Measurements from ENCODE around the gene HOXC10. TPM values are rescaled to one million over a fixed set of nuclear protein-coding genes. Genes with fewer than 3 reads are reported as not detected.
A peak's percentile ranks its signal among the peaks of the same experiment; 100 is the strongest.

Gene HOXC10
- total and polyA plus RNA-seq, 12 donors, result 0.34 to 4.5 (median 1.5) TPM; not detected in 3

DNA sequence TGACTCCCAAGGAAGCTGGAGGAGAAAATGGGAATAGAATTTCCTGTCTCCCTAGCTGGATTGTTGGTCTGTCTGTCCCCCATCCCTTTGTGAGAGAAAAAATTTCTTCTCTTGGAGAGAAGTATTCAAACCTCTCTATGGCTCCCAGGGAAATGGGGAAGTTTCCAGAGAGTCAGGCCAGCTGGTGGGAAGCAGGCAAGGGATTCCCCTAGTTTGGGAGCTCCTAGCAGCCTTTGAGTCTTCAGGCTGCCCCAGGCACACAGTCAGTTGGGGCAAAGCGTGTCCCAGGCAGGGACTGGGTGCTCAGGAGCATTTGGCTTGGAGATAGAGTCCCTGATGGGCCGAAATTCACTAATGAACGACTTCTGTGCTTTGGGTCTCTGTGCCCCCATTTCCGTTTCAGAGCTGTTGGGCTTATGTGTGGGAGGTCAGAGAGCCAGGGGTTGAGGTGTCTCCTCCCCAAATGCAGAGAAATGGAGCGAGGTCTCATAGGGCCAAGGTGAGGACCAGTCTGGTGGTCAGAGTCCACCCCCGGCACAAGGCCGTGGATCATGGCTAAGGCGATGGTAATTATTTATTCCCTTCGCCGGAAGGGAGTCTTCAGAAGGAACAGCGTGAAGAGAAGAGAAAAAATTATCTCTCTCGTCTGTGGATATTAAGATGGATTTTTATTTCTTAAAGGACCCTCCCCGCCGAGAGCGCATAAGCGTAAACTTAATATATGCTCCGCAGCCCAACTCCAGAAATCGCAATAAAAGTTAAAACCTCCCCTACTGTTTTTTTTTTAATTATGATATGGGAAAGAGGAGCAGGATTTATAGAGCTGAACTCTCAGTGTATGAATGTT lies 8.4 kb downstream of the HOXC10 start:
- peaks cover 0 to 6% of the 10 kb centered on the region in 2 donors for H3K4me1 ChIP-seq (replicated peaks in 1 of 2)
- H3K27ac ChIP-seq, result no peak overlapping the region
- TF ChIP-seq CTCF (IDR thresholded peaks at IDR 0.05) (no peak), POLR2A (IDR thresholded peaks at IDR 0.05) (no peak)
- DNase-seq, result no peak
- WGBS, 4 donors, result 50 to 74% (median 57%) methylated on average over 18 of the region's 18 CpGs
- no peaks in the 10 kb centered on the region for H3K36me3 ChIP-seq (replicated peaks in 1 of 2)
- no peak overlapping the region for H3K4me3 ChIP-seq
- no peaks in the 10 kb centered on the region for H3K9me3 ChIP-seq (replicated peaks in 1 of 3)
- H3K27me3 ChIP-seq, result peaks cover 75% of the 10 kb centered on the region
- intact Hi-C loops (cut with DNase I), result no loop called here

GRCh38 chr12:53994009-53994263 lies 9.0 kb downstream of the HOXC10 start:
- Histone ChIP-seq H3K9me3 (replicated peaks in 1 of 3) (no peaks in the 10 kb centered on the region), H3K27me3 (peaks cover 69% of the 10 kb centered on the region), H3K4me3 (no peak overlapping the region), H3K36me3 (replicated peaks in 1 of 2) (no peaks in the 10 kb centered on the region), H3K4me1 (replicated peaks in 1 of 2) (peaks cover 0 to 7% of the 10 kb centered on the region in 2 donors), H3K27ac (no peak overlapping the region)
- no peak for TF ChIP-seq POLR2A (IDR thresholded peaks at IDR 0.05)
- no peak for TF ChIP-seq CTCF (IDR thresholded peaks at IDR 0.05)
- 20 to 35% (median 26%) methylated on average over 14 to 19 of the region's 19 CpGs for WGBS, 4 donors
- intact Hi-C loops (cut with DNase I), result no loop called here
- DNase-seq, result no peak

DNA sequence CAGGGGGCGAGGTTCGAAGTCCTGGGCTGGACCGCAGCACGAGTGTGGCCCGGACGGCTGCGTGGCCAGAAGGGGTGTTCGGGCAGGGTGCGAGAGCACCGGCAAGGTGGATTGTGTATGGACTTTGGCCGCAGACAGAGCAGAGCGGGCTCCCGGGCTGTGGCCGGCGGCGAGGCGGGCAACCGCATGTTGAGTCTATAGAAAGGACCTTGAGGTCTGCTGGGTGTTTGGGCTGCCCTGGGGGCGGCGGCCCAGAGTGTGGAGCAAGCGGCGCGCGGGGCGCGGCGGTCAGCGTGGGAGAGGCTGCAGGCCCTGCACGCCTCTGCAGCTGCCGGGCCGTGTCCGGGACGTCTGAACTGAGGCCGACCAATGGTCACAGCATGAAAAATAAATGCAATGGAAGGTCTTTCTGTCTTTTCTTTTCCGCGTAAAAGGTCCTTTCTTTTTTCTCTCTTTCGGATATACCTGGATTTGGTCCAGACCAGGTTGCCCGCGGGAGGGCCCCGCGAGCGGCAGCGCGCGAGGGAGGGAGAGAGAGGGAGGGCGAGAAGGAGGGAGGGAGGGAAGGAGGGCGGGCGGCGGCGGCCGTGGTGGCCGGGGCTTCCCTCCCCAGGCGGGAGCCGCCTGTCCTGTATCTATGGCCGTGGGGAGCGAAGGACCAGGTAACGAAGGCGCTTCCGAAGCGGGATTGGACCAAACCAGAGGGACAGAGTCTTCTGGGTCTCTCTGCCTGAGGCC lies 9.5 kb downstream of the HOXC10 start:
- Histone ChIP-seq H3K36me3 (replicated peaks in 1 of 2) (no peaks in the 10 kb centered on the region), H3K4me3 (peak overlapping the region in 1 of 4 donors; percentile 14), H3K27ac (peak overlapping the region in 1 of 5 donors; percentile 56), H3K9me3 (replicated peaks in 1 of 3) (no peaks in the 10 kb centered on the region), H3K4me1 (replicated peaks in 1 of 2) (peaks cover under 1 to 12% of the 10 kb centered on the region in 2 donors), H3K27me3 (peaks cover 69% of the 10 kb centered on the region)
- DNase-seq, result no peak
- WGBS, 4 donors, result 8 to 13% (median 11%) methylated on average over 27 to 60 of the region's 60 CpGs
- intact Hi-C loops (cut with DNase I), result no loop called here
- TF ChIP-seq CTCF (IDR thresholded peaks at IDR 0.05) (no peak), POLR2A (IDR thresholded peaks at IDR 0.05) (no peak)

- peak overlapping the region in 1 of 5 donors; percentile 56 for H3K27ac ChIP-seq
- intact Hi-C loops (cut with DNase I), result no loop called here
These were observed 10.0 kb downstream of the HOXC10 start for GRCh38 chr12:53995002-53995377.

More at GRCh38 chr12:53995002-53995377, 10.0 kb downstream of the HOXC10 start:
- no peaks in the 10 kb centered on the region for H3K36me3 ChIP-seq (replicated peaks in 1 of 2)
- TF ChIP-seq POLR2A (IDR thresholded peaks at IDR 0.05), result no peak
- no peak for TF ChIP-seq CTCF (IDR thresholded peaks at IDR 0.05)
- WGBS, 4 donors, result 24 to 38% (median 30%) methylated on average over 11 to 17 of the region's 17 CpGs
- no peak for DNase-seq
- no peak overlapping the region for H3K4me3 ChIP-seq
- no peaks in the 10 kb centered on the region for H3K9me3 ChIP-seq (replicated peaks in 1 of 3)
- H3K4me1 ChIP-seq (replicated peaks in 1 of 2), result peaks cover 6 to 17% of the 10 kb centered on the region in 2 donors
- peaks cover 63% of the 10 kb centered on the region for H3K27me3 ChIP-seq

Data from adrenal gland (tissue), 12 donors.